ENCODE measurements around the gene SMIM5. TPM values are rescaled to one million over a fixed set of nuclear protein-coding genes. Genes with fewer than 3 reads are reported as not detected.

SMIM5 gene
- total RNA-seq, 1 donor from 2014 or later: 1.7 TPM

- H3K36me3 ChIP-seq (ENCODE audit: control insufficient read depth, insufficient read depth, low read length): no peaks in the 10 kb centered on the region
- H3K27me3 ChIP-seq (ENCODE audit: control insufficient read depth, insufficient read depth, low read length): peaks cover 3% of the 10 kb centered on the region
- TF ChIP-seq CTCF (IDR thresholded peaks at IDR 0.05; ENCODE audit: insufficient read depth, low read length, poor library complexity, severe bottlenecking): no peak
- no peak overlapping the region for H3K4me3 ChIP-seq (ENCODE audit: low read depth, low read length)
- no peak for DNase-seq (ENCODE audit: low read depth)
These were observed 22.9 kb upstream of the SMIM5 start for GRCh38 chr17:75610103-75610984.

DNA sequence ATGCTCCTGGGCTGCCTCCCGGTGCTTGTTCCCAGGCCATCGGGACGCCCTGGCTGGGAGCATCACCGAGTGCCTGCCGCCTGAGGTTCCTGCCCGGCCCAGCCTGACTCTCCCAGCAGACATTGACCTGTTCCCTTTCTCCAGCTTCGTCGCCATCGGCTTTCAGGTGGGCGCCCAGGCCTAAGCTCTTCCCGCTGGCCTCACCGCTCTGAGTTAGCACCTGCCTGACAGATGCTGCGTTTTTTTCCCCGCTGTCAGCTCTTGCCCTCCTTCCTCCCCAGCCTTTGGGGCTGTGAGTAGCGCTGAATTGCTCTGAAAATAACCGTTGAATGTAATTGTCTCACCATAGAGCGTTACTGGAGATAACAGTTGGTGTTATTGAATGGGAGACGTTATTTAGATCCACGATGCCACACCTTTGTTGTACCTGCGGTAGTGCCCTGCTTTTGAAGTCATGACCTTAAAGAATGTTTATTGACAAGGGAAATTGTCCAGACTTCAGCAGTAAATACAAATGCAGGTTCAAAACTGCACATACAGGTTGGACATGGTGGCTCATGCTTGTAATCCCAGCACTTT is 21.3 kb upstream of the SMIM5 start:
- Histone ChIP-seq H3K36me3 (ENCODE audit: control insufficient read depth, insufficient read depth, low read length) (no peaks in the 10 kb centered on the region), H3K4me3 (ENCODE audit: low read depth, low read length) (no peak overlapping the region), H3K27me3 (ENCODE audit: control insufficient read depth, insufficient read depth, low read length) (peaks cover 2% of the 10 kb centered on the region)
- DNase-seq (ENCODE audit: low read depth): no peak
- no peak for TF ChIP-seq CTCF (IDR thresholded peaks at IDR 0.05; ENCODE audit: insufficient read depth, low read length, poor library complexity, severe bottlenecking)

- TF ChIP-seq CTCF (IDR thresholded peaks at IDR 0.05; ENCODE audit: insufficient read depth, low read length, poor library complexity, severe bottlenecking): no peak
- no peaks in the 10 kb centered on the region for H3K36me3 ChIP-seq (ENCODE audit: control insufficient read depth, insufficient read depth, low read length)
- peaks cover 5% of the 10 kb centered on the region for H3K27me3 ChIP-seq (ENCODE audit: control insufficient read depth, insufficient read depth, low read length)
- H3K4me3 ChIP-seq (ENCODE audit: low read depth, low read length): no peak overlapping the region
- DNase-seq (ENCODE audit: low read depth): no peak
These were observed 20.2 kb upstream of the SMIM5 start for GRCh38 chr17:75612906-75613626.

- Histone ChIP-seq H3K36me3 (ENCODE audit: control insufficient read depth, insufficient read depth, low read length) (no peaks in the 10 kb centered on the region), H3K4me3 (ENCODE audit: low read depth, low read length) (no peak overlapping the region), H3K27me3 (ENCODE audit: control insufficient read depth, insufficient read depth, low read length) (peaks cover 5% of the 10 kb centered on the region)
- TF ChIP-seq CTCF (IDR thresholded peaks at IDR 0.05; ENCODE audit: insufficient read depth, low read length, poor library complexity, severe bottlenecking): peak; percentile 29
- no peak for DNase-seq (ENCODE audit: low read depth)
These were observed 19.2 kb upstream of the SMIM5 start for GRCh38 chr17:75614006-75614405.

DNA sequence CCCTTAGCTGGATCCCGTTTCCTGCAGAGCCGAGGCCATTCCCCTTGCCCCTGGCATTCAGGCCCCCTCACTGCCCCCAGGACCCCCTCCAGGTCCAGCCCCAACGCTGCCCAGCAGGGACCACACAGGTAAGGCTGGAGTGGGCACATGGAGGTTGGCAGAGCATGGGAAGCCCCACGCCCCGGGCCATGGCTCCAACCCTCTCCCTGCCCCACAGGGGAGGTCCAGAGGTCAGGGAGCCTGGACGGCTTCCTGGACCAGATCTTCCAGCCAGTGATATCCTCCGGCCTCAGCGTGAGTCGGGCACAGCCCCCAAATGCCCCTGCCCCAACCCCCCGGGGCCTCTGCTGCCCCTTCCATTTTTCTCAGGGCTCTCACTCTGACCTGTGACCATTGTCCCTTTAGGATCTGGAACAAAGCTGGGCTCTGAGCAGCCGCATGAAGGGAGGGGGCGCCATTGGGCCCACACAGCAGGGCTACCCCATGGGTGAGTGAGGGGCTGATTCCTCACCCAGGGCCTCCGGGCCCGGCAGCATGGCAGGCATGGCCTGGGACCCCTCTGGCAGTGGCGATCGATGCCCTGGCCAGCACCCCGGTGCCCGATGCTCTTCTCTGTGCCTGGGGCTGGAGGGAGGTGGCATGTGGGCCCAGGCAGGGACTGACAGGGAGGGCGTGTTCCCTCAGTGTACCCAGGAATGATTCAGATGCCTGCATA is 18.5 kb upstream of the SMIM5 start:
- TF ChIP-seq CTCF (IDR thresholded peaks at IDR 0.05; ENCODE audit: insufficient read depth, low read length, poor library complexity, severe bottlenecking): no peak
- no peaks in the 10 kb centered on the region for H3K36me3 ChIP-seq (ENCODE audit: control insufficient read depth, insufficient read depth, low read length)
- no peak for DNase-seq (ENCODE audit: low read depth)
- H3K4me3 ChIP-seq (ENCODE audit: low read depth, low read length): no peak overlapping the region
- H3K27me3 ChIP-seq (ENCODE audit: control insufficient read depth, insufficient read depth, low read length): peaks cover 8% of the 10 kb centered on the region

All from kidney epithelial cell (primary cell).